HG03571 (cell line): Measurements from ENCODE around the gene TREH.
"Not testable (repeated sequence)": the region's sequence is repeated elsewhere in the genome, so short reads cannot be mapped to it uniquely, and the experiment has no call there.

Source experiments
- ATAC-seq: cut with Tn5 transposase; IDR thresholded peaks from one replicate; pipeline ENCODE4 v1.9.1; 2021; ENCODE audit not compliant: unreplicated experiment

Gene TREH

GRCh38 chr11:118699506-118700220 lies 20.2 kb upstream of the TREH start:
- ATAC-seq = no peak

GRCh38 chr11:118697346-118697745 lies 17.9 kb upstream of the TREH start:
- ATAC-seq = no peak

GRCh38 chr11:118696673-118697226 lies 17.3 kb upstream of the TREH start:
- no peak for ATAC-seq

GRCh38 chr11:118694771-118695170 lies 15.3 kb upstream of the TREH start:
- ATAC-seq = no peak

- no peak for ATAC-seq
These were observed 14.7 kb upstream of the TREH start for GRCh38 chr11:118694185-118694584.

GRCh38 chr11:118691926-118692830 lies 12.7 kb upstream of the TREH start:
- ATAC-seq = no peak

GRCh38 chr11:118690553-118691304 lies 11.3 kb upstream of the TREH start:
- ATAC-seq = no peak

- ATAC-seq = peak; percentile 79
These were observed 10.6 kb upstream of the TREH start for GRCh38 chr11:118689852-118690552.

GRCh38 chr11:118689503-118689851 lies 10.0 kb upstream of the TREH start:
- ATAC-seq = no peak

GRCh38 chr11:118688851-118689502 lies 9.5 kb upstream of the TREH start:
- ATAC-seq = no peak

GRCh38 chr11:118688339-118688738 lies 8.9 kb upstream of the TREH start:
- not testable (repeated sequence) for ATAC-seq

- ATAC-seq = no peak
These were observed 8.5 kb upstream of the TREH start for GRCh38 chr11:118687906-118688305.

GRCh38 chr11:118684187-118684586 lies 4.7 kb upstream of the TREH start:
- ATAC-seq = no peak

- not testable (repeated sequence) for ATAC-seq
These were observed 3.5 kb upstream of the TREH start for GRCh38 chr11:118682939-118683338.

GRCh38 chr11:118682372-118682771 lies 2.9 kb upstream of the TREH start:
- ATAC-seq = no peak

- ATAC-seq = not testable (repeated sequence)
These were observed 542 bp downstream of the TREH start for GRCh38 chr11:118678908-118679307.

- no peak for ATAC-seq
These were observed 1.5 kb downstream of the TREH start for GRCh38 chr11:118677977-118678376.

- no peak for ATAC-seq
These were observed 5.4 kb downstream of the TREH start for GRCh38 chr11:118674082-118674435.

- ATAC-seq = no peak
These were observed 5.9 kb downstream of the TREH start for GRCh38 chr11:118673361-118674081.

- no peak for ATAC-seq
These were observed 6.6 kb downstream of the TREH start for GRCh38 chr11:118672846-118673245.
